ENCODE results near the gene RASGRF1. TPM values are rescaled to one million over a fixed set of nuclear protein-coding genes. Genes with fewer than 3 reads are reported as not detected.
A peak's percentile ranks its signal among the peaks of the same experiment; 100 is the strongest.

The RASGRF1 gene
- total RNA-seq, 6 experiments from 2014 or later, result 0.09 to 0.31 (median 0.18) TPM

DNA sequence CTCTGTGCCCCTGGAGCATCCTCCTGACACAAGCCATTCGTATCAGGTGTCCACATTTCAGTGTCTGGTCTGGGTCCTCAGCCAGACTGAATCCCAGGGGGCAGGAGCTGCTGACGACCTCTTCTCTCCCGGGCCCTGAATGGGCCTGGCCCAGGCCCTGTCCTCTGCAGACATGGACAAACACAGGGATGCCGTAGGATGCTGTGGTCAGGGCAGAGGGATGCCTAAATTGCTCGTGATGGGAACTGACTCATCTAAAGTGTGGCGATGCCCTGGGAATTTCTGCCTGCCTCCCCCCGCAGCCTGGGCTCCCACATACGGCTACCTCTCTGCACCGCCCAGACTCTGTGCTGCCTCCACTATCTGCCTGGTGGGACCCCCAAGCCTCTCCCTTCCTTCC, 87.3 kb downstream of the RASGRF1 start:
- peak; percentile 23 for DNase-seq
- H3K4me1 Mint-ChIP-seq (ENCODE audit: low read depth), result peaks cover 28% of the 10 kb centered on the region

DNA sequence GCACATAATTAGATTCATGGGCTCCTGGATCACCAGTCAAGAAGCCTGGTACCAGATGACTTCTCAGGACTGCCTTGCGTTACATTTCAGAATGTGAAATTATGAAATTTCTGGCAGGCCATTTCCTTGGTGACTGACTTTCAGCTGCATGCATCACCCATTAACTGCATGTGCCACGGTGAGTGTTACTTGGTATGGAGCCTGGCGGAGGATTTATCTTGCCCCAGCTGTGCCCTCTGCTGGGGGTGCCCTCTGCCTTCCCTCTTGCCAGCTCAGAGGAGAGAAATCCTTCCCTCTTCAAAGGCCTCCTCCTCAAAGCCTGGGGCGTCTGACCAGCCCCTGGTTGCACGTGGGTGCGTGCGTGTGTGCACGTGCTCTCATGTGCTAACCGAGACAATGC, 88.0 kb downstream of the RASGRF1 start:
- Mint-ChIP-seq H3K4me3 (no peak overlapping the region), H3K4me1 (ENCODE audit: low read depth) (peaks cover 28% of the 10 kb centered on the region), H3K27ac (no peak overlapping the region), H3K27me3 (ENCODE audit: insufficient read depth) (peaks cover 1% of the 10 kb centered on the region; the same call in 1 of the 2 replicates), H3K9me3 (no peaks in the 10 kb centered on the region), H3K36me3 (ENCODE audit: low read depth) (no peaks in the 10 kb centered on the region)
- DNase-seq, result no peak
- TF ChIP-seq, protein P1, sequence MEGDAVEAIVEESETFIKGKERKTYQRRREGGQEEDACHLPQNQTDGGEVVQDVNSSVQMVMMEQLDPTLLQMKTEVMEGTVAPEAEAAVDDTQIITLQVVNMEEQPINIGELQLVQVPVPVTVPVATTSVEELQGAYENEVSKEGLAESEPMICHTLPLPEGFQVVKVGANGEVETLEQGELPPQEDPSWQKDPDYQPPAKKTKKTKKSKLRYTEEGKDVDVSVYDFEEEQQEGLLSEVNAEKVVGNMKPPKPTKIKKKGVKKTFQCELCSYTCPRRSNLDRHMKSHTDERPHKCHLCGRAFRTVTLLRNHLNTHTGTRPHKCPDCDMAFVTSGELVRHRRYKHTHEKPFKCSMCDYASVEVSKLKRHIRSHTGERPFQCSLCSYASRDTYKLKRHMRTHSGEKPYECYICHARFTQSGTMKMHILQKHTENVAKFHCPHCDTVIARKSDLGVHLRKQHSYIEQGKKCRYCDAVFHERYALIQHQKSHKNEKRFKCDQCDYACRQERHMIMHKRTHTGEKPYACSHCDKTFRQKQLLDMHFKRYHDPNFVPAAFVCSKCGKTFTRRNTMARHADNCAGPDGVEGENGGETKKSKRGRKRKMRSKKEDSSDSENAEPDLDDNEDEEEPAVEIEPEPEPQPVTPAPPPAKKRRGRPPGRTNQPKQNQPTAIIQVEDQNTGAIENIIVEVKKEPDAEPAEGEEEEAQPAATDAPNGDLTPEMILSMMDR (IDR thresholded peaks at IDR 0.05), result no peak

More for the DNA sequence above, 87.3 kb downstream of the RASGRF1 start:
- Mint-ChIP-seq H3K27me3 (ENCODE audit: insufficient read depth) (peaks cover 1% of the 10 kb centered on the region; the same call in 1 of the 2 replicates), H3K36me3 (ENCODE audit: low read depth) (no peaks in the 10 kb centered on the region), H3K9me3 (no peaks in the 10 kb centered on the region), H3K27ac (peak overlapping the region; percentile 71), H3K4me3 (0 out of 2 replicates have a peak overlapping the region, but pooled peaks have one; percentile 7)
- TF ChIP-seq, protein P1 (IDR thresholded peaks at IDR 0.05), result no peak

DNA sequence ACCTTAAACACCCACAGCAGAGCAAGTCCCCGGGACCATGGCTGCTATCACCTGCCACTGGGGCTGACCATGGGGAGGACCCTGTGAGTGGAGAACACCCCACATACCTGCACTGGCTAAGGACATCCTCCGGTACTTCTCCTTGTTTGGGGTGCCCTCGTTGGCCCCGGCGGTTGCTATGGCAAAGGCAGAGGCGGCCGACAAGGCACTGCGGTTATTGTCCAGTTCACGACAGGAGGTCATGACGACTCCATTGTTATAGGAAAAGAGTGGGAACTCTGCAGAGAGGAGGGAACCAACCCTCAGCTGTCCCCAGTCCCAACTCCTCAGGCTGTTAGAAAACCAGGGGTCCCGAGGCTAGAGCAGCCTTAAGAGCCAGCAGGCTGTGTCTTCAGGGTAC, 90.9 kb downstream of the RASGRF1 start:
- Mint-ChIP-seq H3K9me3 (no peaks in the 10 kb centered on the region), H3K4me1 (ENCODE audit: low read depth) (peaks cover 27% of the 10 kb centered on the region), H3K27me3 (ENCODE audit: insufficient read depth) (peaks cover 2% of the 10 kb centered on the region; the same call in 1 of the 2 replicates), H3K4me3 (no peak overlapping the region), H3K27ac (no peak overlapping the region), H3K36me3 (ENCODE audit: low read depth) (no peaks in the 10 kb centered on the region)
- TF ChIP-seq, protein P1 (IDR thresholded peaks at IDR 0.05), result no peak
- no peak for DNase-seq

DNA sequence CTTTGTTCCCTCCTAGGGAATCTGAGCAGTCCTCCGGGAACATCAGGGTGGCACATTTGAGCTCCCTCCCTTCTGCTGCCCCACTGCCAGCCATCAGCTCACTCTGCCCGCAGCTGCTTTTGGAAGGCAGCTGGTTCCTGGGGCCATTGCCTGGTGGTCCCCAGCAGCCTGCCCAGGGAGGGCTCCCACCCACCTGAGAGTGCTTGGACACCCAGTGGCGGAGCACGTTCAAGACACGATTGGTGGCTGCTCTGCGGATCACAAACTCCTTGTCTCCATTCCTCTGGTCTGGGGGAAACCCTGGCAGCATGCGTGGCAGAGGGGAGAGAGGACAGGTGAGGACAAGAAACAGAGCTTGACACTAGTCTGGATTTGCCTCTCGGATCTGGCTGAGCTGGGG, 92.1 kb downstream of the RASGRF1 start:
- Mint-ChIP-seq H3K9me3 (no peaks in the 10 kb centered on the region), H3K27ac (no peak overlapping the region), H3K4me1 (ENCODE audit: low read depth) (peaks cover 16% of the 10 kb centered on the region), H3K27me3 (ENCODE audit: insufficient read depth) (peaks cover 2% of the 10 kb centered on the region; the same call in 1 of the 2 replicates), H3K4me3 (no peak overlapping the region), H3K36me3 (ENCODE audit: low read depth) (no peaks in the 10 kb centered on the region)
- DNase-seq, result no peak
- TF ChIP-seq, protein P1 (IDR thresholded peaks at IDR 0.05), result no peak

DNA sequence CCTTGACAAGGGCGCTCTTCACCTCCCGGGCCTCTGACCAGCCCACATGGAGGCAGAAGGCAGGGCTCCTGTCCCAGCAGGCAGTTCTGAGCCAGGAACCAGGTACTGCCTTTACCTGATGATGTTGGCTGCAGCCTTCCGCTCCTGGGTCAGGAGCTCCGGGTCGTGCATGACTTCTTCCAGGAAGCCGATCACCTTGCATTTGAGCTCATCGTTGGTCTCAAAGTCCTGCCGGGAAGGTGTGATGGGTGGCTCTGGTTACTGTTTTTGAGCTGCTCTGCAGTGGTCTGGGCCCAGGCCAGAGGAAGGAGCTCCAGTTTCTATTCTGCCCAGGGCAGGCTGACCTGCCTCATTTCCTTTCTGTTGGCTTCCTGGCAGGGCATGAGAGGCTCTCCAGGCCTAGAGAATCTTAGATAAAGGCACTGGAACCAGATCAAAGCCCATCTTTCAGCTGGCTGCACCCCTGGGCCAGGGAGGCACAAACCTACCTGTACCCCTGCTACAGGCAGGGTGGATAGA, 92.5 kb downstream of the RASGRF1 start:
- no peak for DNase-seq
- Mint-ChIP-seq H3K4me3 (no peak overlapping the region), H3K27me3 (ENCODE audit: insufficient read depth) (peaks cover 2% of the 10 kb centered on the region; the same call in 1 of the 2 replicates), H3K36me3 (ENCODE audit: low read depth) (no peaks in the 10 kb centered on the region), H3K27ac (no peak overlapping the region), H3K9me3 (no peaks in the 10 kb centered on the region), H3K4me1 (ENCODE audit: low read depth) (peaks cover 11% of the 10 kb centered on the region)
- TF ChIP-seq, protein P1 (IDR thresholded peaks at IDR 0.05), result no peak

Measured in HFFc6 (cell line).